Left forelimb (tissue), 1 donor: ENCODE measurements around the gene MAPK7.
"Not testable (repeated sequence)": the region's sequence is repeated elsewhere in the genome, so short reads cannot be mapped to it uniquely, and the experiment has no call there.

Experiments used
- DNase-seq: peaks from one replicate; pipeline ENCODE4 v3.0.0-alpha.2; 2018; ENCODE audit warnings: low spot score

The MAPK7 gene

GRCh38 chr17:19343256-19343630 is 35.1 kb upstream of the MAPK7 start:
- peak; percentile 49 for DNase-seq

GRCh38 chr17:19343671-19344151 is 34.6 kb upstream of the MAPK7 start:
- peak; percentile 63 for DNase-seq

GRCh38 chr17:19344311-19345066 is 33.8 kb upstream of the MAPK7 start:
- DNase-seq: peak; percentile 63

- no peak for DNase-seq
These were observed 33.2 kb upstream of the MAPK7 start for GRCh38 chr17:19345067-19345460.

- DNase-seq: peak; percentile 52
These were observed 32.6 kb upstream of the MAPK7 start for GRCh38 chr17:19345486-19346350.

GRCh38 chr17:19346351-19347255 is 31.7 kb upstream of the MAPK7 start:
- peak; percentile 66 for DNase-seq

GRCh38 chr17:19347323-19348080 is 30.8 kb upstream of the MAPK7 start:
- peak; percentile 52 for DNase-seq

GRCh38 chr17:19348081-19348650 is 30.1 kb upstream of the MAPK7 start:
- no peak for DNase-seq

GRCh38 chr17:19348806-19349205 is 29.5 kb upstream of the MAPK7 start:
- peak; percentile 42 for DNase-seq

GRCh38 chr17:19353401-19353800 is 24.9 kb upstream of the MAPK7 start:
- DNase-seq: not testable (repeated sequence)

- DNase-seq: no peak
These were observed 23.6 kb upstream of the MAPK7 start for GRCh38 chr17:19354748-19355147.

GRCh38 chr17:19357351-19357750 is 20.9 kb upstream of the MAPK7 start:
- no peak for DNase-seq

GRCh38 chr17:19357761-19358160 is 20.5 kb upstream of the MAPK7 start:
- DNase-seq: peak; percentile 56

- peak; percentile 30 for DNase-seq
These were observed 19.1 kb upstream of the MAPK7 start for GRCh38 chr17:19359151-19359550.

GRCh38 chr17:19359856-19360255 is 18.4 kb upstream of the MAPK7 start:
- no peak for DNase-seq

- DNase-seq: no peak
These were observed 17.5 kb upstream of the MAPK7 start for GRCh38 chr17:19360772-19361171.

GRCh38 chr17:19361326-19361725 is 17.0 kb upstream of the MAPK7 start:
- no peak for DNase-seq

GRCh38 chr17:19361944-19362276 is 16.4 kb upstream of the MAPK7 start:
- no peak for DNase-seq

- peak; percentile 97 for DNase-seq
These were observed 15.8 kb upstream of the MAPK7 start, which contains the start of gene B9D1 for GRCh38 chr17:19362277-19363113. Gene B9D1 (minus strand): TSS chr17:19362723. CDS start chr17:19362569, 154 bp downstream.

GRCh38 chr17:19363114-19363438 is 15.2 kb upstream of the MAPK7 start:
- DNase-seq: no peak
